OCI-LY3 (cell line): ENCODE results near the gene CERS2.

Experiments used
- EZH2phosphoT487 ChIP-seq: fragments of 200-600 bp; shearing (Covaris generic); IDR thresholded peaks from 2 replicates; pipeline ENCODE4 v1.6.1; 2018; ENCODE audit warnings: antibody characterized with exemption, mixed run types, low read depth
- TF ChIP-seq, protein P1 (sequence below): fragments of 200-600, 300-600 bp; sonication (generic); IDR thresholded peaks from 2 replicates; pipeline ENCODE4 v1.5.1; 2014; ENCODE audit warnings: antibody characterized with exemption, low read length, low read depth

- TF ChIP-seq, protein P1, sequence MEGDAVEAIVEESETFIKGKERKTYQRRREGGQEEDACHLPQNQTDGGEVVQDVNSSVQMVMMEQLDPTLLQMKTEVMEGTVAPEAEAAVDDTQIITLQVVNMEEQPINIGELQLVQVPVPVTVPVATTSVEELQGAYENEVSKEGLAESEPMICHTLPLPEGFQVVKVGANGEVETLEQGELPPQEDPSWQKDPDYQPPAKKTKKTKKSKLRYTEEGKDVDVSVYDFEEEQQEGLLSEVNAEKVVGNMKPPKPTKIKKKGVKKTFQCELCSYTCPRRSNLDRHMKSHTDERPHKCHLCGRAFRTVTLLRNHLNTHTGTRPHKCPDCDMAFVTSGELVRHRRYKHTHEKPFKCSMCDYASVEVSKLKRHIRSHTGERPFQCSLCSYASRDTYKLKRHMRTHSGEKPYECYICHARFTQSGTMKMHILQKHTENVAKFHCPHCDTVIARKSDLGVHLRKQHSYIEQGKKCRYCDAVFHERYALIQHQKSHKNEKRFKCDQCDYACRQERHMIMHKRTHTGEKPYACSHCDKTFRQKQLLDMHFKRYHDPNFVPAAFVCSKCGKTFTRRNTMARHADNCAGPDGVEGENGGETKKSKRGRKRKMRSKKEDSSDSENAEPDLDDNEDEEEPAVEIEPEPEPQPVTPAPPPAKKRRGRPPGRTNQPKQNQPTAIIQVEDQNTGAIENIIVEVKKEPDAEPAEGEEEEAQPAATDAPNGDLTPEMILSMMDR: no peak
- no peak for TF ChIP-seq EZH2phosphoT487
Measured at GRCh38 chr1:150974580-150975478, at the start of gene CERS2.
